WTC11 (cell line): ENCODE results near the gene GPR39.

Source experiments
- ETV6 ChIP-seq: sonication (generic); formaldehyde crosslinking; IDR thresholded peaks from 2 replicates; pipeline ENCODE4 v1.8.1; 2022; ENCODE audit warnings: mild to moderate bottlenecking, missing genetic modification reagents
- KAT7 ChIP-seq: sonication (generic); formaldehyde crosslinking; IDR thresholded peaks from 2 replicates; pipeline ENCODE4 v1.8.1; 2023; ENCODE audit warnings: missing genetic modification reagents, mild to moderate bottlenecking, borderline replicate concordance
- SMAD3 ChIP-seq: sonication (generic); formaldehyde crosslinking; IDR thresholded peaks from 2 replicates; pipeline ENCODE4 v1.8.0; 2022; ENCODE audit warnings: missing genetic modification reagents, mild to moderate bottlenecking, borderline replicate concordance
- SP1 ChIP-seq: sonication (generic); formaldehyde crosslinking; conservative IDR thresholded peaks from 2 replicates; pipeline ENCODE4 v1.8.1; 2022; ENCODE audit warnings: missing genetic modification reagents
- TCF7 ChIP-seq: sonication (generic); formaldehyde crosslinking; IDR thresholded peaks from 2 replicates; pipeline ENCODE4 v1.8.0; 2022; ENCODE audit warnings: mild to moderate bottlenecking, low read depth, missing genetic modification reagents, moderate library complexity
- TEAD4 ChIP-seq: sonication (generic); formaldehyde crosslinking; IDR thresholded peaks from 2 replicates; pipeline ENCODE4 v1.8.0; 2022; ENCODE audit warnings: mild to moderate bottlenecking, missing genetic modification reagents
- ZNF232 ChIP-seq: sonication (generic); formaldehyde crosslinking; IDR thresholded peaks from 2 replicates; pipeline ENCODE4 v1.8.0; 2022; ENCODE audit warnings: mild to moderate bottlenecking, missing genetic modification reagents
- TF ChIP-seq, protein P1 (sequence below): fragments of 200-600 bp; IDR thresholded peaks from 2 replicates; pipeline ENCODE4 v1.8.0; 2022; ENCODE audit warnings: antibody characterized with exemption
- TF ChIP-seq, protein P2 (sequence below): sonication (generic); formaldehyde crosslinking; IDR thresholded peaks from 2 replicates; pipeline ENCODE4 v1.8.1; 2023; ENCODE audit warnings: mild to moderate bottlenecking, missing genetic modification reagents

DNA sequence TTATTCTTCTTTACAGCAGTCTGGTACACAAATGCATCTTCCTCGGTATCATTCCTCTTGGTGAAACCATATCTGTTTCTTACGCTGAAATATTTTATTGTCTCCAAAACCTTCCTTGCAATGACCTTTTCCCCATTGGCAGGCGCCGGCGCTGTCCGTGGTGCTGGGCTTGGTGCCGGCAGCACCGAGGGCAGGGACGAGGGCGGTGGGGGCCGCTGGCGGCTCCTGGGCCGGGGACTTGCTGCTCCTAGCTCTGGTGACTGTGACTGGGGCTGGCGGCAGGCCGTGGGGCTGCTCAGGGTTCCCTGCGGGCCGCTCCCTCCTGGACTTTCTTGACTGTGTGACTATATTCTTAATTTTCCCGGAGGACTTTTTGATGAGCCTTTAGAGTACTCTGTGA, 72.5 kb downstream of the GPR39 start:
- TF ChIP-seq ETV6 (CRISPR knock-in tag), result peak; percentile 89
- peak; percentile 86 for TF ChIP-seq ZNF232 (CRISPR knock-in tag)
- TF ChIP-seq KAT7 (CRISPR knock-in tag), result no peak
- TF ChIP-seq TEAD4 (CRISPR knock-in tag), result peak; percentile 88
- TF ChIP-seq, protein P1, sequence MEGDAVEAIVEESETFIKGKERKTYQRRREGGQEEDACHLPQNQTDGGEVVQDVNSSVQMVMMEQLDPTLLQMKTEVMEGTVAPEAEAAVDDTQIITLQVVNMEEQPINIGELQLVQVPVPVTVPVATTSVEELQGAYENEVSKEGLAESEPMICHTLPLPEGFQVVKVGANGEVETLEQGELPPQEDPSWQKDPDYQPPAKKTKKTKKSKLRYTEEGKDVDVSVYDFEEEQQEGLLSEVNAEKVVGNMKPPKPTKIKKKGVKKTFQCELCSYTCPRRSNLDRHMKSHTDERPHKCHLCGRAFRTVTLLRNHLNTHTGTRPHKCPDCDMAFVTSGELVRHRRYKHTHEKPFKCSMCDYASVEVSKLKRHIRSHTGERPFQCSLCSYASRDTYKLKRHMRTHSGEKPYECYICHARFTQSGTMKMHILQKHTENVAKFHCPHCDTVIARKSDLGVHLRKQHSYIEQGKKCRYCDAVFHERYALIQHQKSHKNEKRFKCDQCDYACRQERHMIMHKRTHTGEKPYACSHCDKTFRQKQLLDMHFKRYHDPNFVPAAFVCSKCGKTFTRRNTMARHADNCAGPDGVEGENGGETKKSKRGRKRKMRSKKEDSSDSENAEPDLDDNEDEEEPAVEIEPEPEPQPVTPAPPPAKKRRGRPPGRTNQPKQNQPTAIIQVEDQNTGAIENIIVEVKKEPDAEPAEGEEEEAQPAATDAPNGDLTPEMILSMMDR, result no peak
- TF ChIP-seq SMAD3 (CRISPR knock-in tag), result peak; percentile 86; the same call in 1 of the 2 replicates
- TF ChIP-seq TCF7 (CRISPR knock-in tag), result no peak
- TF ChIP-seq SP1 (CRISPR knock-in tag), result no peak; the same call in 1 of the 2 replicates
- TF ChIP-seq, protein P2, sequence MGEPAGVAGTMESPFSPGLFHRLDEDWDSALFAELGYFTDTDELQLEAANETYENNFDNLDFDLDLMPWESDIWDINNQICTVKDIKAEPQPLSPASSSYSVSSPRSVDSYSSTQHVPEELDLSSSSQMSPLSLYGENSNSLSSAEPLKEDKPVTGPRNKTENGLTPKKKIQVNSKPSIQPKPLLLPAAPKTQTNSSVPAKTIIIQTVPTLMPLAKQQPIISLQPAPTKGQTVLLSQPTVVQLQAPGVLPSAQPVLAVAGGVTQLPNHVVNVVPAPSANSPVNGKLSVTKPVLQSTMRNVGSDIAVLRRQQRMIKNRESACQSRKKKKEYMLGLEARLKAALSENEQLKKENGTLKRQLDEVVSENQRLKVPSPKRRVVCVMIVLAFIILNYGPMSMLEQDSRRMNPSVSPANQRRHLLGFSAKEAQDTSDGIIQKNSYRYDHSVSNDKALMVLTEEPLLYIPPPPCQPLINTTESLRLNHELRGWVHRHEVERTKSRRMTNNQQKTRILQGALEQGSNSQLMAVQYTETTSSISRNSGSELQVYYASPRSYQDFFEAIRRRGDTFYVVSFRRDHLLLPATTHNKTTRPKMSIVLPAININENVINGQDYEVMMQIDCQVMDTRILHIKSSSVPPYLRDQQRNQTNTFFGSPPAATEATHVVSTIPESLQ, result no peak
